Loucy (cell line): ENCODE measurements around the gene PAFAH2.

Experiments used
- H2AFZ ChIP-seq: fragments of 200-600 bp; sonication (generic); 2 replicates; pipeline ENCODE4 v1.6.0; 2016; ENCODE audit warnings: antibody characterized with exemption, mild to moderate bottlenecking, low read length, moderate library complexity
- H3F3A ChIP-seq: fragments of 200-600 bp; 2 replicates; pipeline ENCODE4 v1.6.0; 2016; ENCODE audit warnings: antibody characterized with exemption, low read depth, mild to moderate bottlenecking
- H3K27me3 ChIP-seq: fragments of 200-600 bp; sonication (generic); 2 replicates; pipeline ENCODE4 v1.6.1; 2014; ENCODE audit warnings: low read length, mild to moderate bottlenecking; ENCODE audit not compliant: insufficient read depth, poor library complexity, severe bottlenecking
- H3K36me3 ChIP-seq: fragments of 200-600 bp; sonication (generic); 2 replicates; pipeline ENCODE4 v1.6.1; 2016; ENCODE audit warnings: low read length; ENCODE audit not compliant: insufficient read depth
- H3K4me1 ChIP-seq: fragments of 200-600 bp; sonication (generic); 2 replicates; pipeline ENCODE4 v1.5.1; 2014; ENCODE audit warnings: low read length, mild to moderate bottlenecking; ENCODE audit not compliant: insufficient read depth, poor library complexity, severe bottlenecking
- H3K4me2 ChIP-seq: fragments of 200-600 bp; sonication (generic); 2 replicates; pipeline ENCODE4 v1.6.0; 2014; ENCODE audit warnings: antibody characterized with exemption, low read length, low read depth, mild to moderate bottlenecking; ENCODE audit not compliant: poor library complexity, severe bottlenecking
- H3K4me3 ChIP-seq: fragments of 200-600 bp; sonication (generic); 2 replicates; pipeline ENCODE4 v1.5.1; 2014; ENCODE audit warnings: low read length, mild to moderate bottlenecking, mixed read lengths; ENCODE audit not compliant: poor library complexity, severe bottlenecking
- H3K79me2 ChIP-seq: fragments of 200-600 bp; sonication (generic); 2 replicates; pipeline ENCODE4 v1.6.1; 2014; ENCODE audit warnings: low read length; ENCODE audit not compliant: insufficient read depth
- H3K9ac ChIP-seq: fragments of 200-600 bp; sonication (generic); 2 replicates; pipeline ENCODE4 v1.6.0; 2014; ENCODE audit warnings: mild to moderate bottlenecking, low read depth, low read length, moderate library complexity; ENCODE audit not compliant: poor library complexity, severe bottlenecking
- H3K9me2 ChIP-seq: fragments of 200-600 bp; sonication (generic); replicated peaks from 2 replicates; pipeline ENCODE4 v1.6.1; 2016; ENCODE audit warnings: low read depth, low read length, mixed read lengths
- H3K9me3 ChIP-seq: fragments of 200-600 bp; sonication (generic); 2 replicates; pipeline ENCODE4 v1.6.1; 2014; ENCODE audit warnings: mild to moderate bottlenecking, antibody characterized with exemption, low read length, low read depth; ENCODE audit not compliant: insufficient read depth
- H4K20me1 ChIP-seq: fragments of 200-600 bp; sonication (generic); 2 replicates; pipeline ENCODE4 v1.6.0; 2014; ENCODE audit warnings: antibody characterized with exemption, low read length, mild to moderate bottlenecking; ENCODE audit not compliant: insufficient read depth, poor library complexity, severe bottlenecking
- EZH2phosphoT487 ChIP-seq: fragments of 200-600 bp; IDR thresholded peaks from 2 replicates; pipeline ENCODE4 v1.6.1; 2018; ENCODE audit warnings: antibody characterized with exemption, mild to moderate bottlenecking, moderate library complexity, borderline replicate concordance
- TF ChIP-seq, protein P1 (sequence below): fragments of 200-600 bp; sonication (generic); conservative IDR thresholded peaks from 2 replicates; pipeline ENCODE4 v1.5.1; 2014; ENCODE audit warnings: mild to moderate bottlenecking, antibody characterized with exemption, low read length

Gene PAFAH2

DNA sequence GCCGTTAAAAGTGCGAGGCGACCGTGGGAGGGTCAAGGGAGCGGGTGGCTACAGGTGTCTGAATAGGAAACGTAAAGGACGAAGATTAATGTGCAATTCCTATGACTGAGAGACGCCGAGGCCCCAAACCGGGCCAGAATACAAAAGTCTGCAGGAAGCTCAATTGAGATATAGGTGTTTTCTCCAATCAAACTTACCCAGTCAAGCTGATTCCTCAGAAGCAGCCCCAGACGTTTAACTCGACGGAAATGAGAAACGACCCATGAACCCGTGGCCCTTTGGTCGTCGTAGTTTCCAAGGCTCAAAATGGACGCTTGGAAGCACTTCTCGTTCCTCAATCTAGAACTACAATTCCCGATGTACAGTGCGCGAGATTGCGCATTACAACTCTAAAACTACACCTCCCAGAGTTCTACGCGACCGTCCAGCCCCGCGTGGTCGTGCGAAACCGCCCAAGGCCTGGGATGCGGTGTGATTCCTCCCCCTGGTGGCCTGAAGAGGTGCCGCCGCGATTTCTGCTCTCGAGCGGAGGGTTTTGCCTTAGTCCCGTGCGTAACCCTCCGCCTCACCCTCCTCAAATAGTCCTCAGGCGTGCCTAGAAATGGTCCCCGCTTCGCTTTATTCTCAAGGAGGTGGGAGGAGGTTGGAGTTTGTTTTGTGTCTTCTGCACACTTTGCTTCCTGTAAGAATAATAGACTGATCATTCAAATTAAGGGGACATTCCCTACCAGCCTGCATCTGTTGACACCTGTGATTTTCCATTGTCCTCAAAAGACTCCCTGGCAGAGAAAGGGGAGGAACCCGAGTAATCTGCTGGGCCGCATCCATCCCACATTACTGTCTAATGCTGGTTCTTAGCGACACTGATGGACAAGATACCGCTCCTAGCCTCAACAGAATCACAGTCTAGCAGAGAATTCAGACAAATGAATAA lies at the start of gene PAFAH2:
Gene PAFAH2, minus strand, starts transcription at position 236 of the 934 bp plus-strand sequence. CDS start 7,247 bp downstream, outside the sequence.
- Histone ChIP-seq H3F3A (no peaks in the 10 kb centered on the region), H3K36me3 (no peaks in the 10 kb centered on the region), H3K4me3 (peak within 1 kb of the TSS; percentile 84), H2AFZ (peak within 1 kb of the TSS; percentile 99), H3K4me2 (peak within 1 kb of the TSS; percentile 97), H3K79me2 (0 out of 2 replicates have a peak, but pooled peaks cover 8% of the 10 kb centered on the region), H3K9ac (peak within 1 kb of the TSS; percentile 85), H4K20me1 (no peaks in the 10 kb centered on the region), H3K9me2 (no peaks in the 10 kb centered on the region), H3K4me1 (peaks cover 19% of the 10 kb centered on the region), H3K9me3 (no peaks in the 10 kb centered on the region), H3K27me3 (no peaks in the 10 kb centered on the region)
- no peak for TF ChIP-seq EZH2phosphoT487
- TF ChIP-seq, protein P1, sequence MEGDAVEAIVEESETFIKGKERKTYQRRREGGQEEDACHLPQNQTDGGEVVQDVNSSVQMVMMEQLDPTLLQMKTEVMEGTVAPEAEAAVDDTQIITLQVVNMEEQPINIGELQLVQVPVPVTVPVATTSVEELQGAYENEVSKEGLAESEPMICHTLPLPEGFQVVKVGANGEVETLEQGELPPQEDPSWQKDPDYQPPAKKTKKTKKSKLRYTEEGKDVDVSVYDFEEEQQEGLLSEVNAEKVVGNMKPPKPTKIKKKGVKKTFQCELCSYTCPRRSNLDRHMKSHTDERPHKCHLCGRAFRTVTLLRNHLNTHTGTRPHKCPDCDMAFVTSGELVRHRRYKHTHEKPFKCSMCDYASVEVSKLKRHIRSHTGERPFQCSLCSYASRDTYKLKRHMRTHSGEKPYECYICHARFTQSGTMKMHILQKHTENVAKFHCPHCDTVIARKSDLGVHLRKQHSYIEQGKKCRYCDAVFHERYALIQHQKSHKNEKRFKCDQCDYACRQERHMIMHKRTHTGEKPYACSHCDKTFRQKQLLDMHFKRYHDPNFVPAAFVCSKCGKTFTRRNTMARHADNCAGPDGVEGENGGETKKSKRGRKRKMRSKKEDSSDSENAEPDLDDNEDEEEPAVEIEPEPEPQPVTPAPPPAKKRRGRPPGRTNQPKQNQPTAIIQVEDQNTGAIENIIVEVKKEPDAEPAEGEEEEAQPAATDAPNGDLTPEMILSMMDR = peak; percentile 92

DNA sequence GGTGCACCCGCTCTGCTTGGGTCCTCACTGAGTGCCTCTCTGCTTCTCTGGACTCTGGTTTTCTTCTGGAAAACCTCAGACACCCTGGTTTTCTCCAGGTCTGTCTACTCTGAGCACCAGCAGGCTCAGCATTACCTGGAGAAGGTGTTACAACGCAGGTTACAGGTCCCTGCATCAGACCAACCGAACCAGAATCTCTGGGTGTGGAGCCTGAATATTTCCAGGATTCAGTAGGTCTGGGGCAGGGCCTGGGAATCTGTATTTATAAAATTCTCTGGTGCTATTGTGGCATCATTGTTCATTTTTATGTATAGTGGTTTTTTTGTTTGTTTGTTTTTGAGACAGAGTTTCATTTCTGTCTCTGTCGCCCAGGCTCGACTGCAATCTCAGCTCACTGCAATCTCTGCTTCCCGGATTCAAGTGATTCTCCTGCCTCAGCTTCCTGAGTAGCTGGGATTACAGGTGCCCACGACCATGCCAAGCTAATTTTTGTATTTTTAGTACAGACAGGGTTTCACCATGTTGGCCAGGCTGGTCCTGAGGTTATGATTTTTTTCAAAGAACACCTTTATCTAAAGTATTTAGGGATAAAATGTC lies 49.5 kb upstream of the PAFAH2 start:
- Histone ChIP-seq H3K4me3 (no peak overlapping the region), H4K20me1 (no peaks in the 10 kb centered on the region), H3K4me2 (no peak overlapping the region), H3K9ac (no peak overlapping the region), H3K4me1 (peaks cover 24% of the 10 kb centered on the region), H3K9me3 (no peaks in the 10 kb centered on the region), H3K79me2 (no peaks in the 10 kb centered on the region), H3K9me2 (no peaks in the 10 kb centered on the region), H2AFZ (no peak overlapping the region), H3K27me3 (no peaks in the 10 kb centered on the region), H3F3A (no peaks in the 10 kb centered on the region), H3K36me3 (no peaks in the 10 kb centered on the region)
- TF ChIP-seq, protein P1 = no peak
- no peak for TF ChIP-seq EZH2phosphoT487

DNA sequence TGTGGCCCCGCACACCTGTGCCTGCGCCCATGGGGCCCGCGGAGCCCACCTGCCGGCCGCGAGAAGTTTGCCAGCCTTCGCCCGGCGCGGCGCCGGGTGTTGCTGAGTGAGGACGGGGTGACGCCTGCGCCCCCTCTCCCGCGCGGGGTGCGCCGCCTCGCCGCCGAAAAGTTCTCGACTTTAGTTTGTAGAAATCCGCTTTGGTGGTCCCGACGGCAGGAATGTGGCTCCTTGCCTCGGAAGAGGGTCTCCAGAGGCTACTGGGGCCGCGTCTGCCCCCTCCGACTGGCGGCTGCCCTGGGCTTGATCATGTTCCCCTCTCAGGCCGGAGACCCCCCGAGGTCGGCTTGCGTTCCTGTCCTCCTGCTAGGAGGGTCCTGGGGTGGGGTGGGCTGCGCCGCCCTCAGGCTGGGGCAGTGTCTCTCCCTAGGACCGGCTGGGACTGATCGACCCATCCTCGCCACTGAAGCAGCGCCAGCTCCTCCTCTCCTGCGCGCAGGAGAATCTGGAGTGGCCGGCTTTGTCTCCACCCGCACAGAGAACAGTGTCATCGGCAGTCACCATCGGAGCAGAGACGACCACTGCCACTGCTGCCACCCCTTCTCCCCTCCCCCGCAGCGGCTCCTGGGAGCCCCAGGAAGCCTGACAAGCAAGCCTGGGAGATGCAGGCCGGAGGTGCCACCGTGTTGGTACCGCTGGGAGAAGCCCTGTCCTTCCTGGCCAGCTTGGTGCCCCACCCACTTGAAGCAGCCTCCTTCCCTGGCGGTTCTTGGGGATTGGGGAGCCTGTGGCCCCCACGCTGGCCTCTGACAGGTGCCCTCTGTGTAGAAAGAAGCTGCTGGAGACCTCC lies 48.6 kb upstream of the PAFAH2 start:
- H2AFZ ChIP-seq = no peak overlapping the region
- no peaks in the 10 kb centered on the region for H3K36me3 ChIP-seq
- H3K4me1 ChIP-seq = peaks cover 17% of the 10 kb centered on the region
- no peak overlapping the region for H3K4me3 ChIP-seq
- no peaks in the 10 kb centered on the region for H4K20me1 ChIP-seq
- no peaks in the 10 kb centered on the region for H3K9me2 ChIP-seq
- TF ChIP-seq, protein P1 = no peak
- TF ChIP-seq EZH2phosphoT487 = no peak
- no peaks in the 10 kb centered on the region for H3K27me3 ChIP-seq
- no peaks in the 10 kb centered on the region for H3K9me3 ChIP-seq
- H3K9ac ChIP-seq = no peak overlapping the region
- no peaks in the 10 kb centered on the region for H3F3A ChIP-seq
- H3K79me2 ChIP-seq = no peaks in the 10 kb centered on the region
- H3K4me2 ChIP-seq = no peak overlapping the region
